ENCODE results near the gene PRKCH.

Gene PRKCH

DNA sequence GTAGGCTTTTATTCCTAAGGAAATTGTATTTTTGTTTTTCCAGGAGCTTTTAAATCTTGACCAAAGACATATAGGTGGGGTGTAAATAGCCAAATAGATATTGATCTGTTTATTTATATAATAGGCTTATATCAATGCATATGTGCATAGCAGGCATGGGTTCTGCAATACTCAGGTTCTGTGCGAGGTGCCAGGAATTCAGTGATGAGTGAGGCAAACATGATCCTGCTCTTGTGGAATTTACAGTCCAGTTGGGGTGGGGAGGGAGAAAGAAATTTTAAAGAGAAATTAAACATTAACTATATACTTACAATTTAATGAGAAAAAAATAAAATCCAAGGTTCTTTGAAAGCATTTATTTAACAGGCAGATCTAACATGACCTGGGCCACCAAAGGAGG lies 213.7 kb downstream of the PRKCH start:
- Histone ChIP-seq H3K4me2 (ENCODE audit: insufficient read depth, low read length) (no peak overlapping the region), H3K4me3 (ENCODE audit: low read depth in 1 of 2, low read length in 2 of 2) (no peak overlapping the region), H3K27ac (ENCODE audit: low read length) (no peak overlapping the region), H3K9me3 (ENCODE audit: insufficient read depth, low read length, severe bottlenecking) (no peaks in the 10 kb centered on the region), H3K9ac (ENCODE audit: low read depth, low read length) (no peak overlapping the region), H2AFZ (ENCODE audit: low read depth, low read length) (no peak overlapping the region), H3K79me2 (ENCODE audit: insufficient read depth, low read length) (no peaks in the 10 kb centered on the region), H4K20me1 (ENCODE audit: insufficient read depth, low read length) (peaks cover 3% of the 10 kb centered on the region), H3K4me1 (ENCODE audit: insufficient read depth, low read length) (no peaks in the 10 kb centered on the region), H3K36me3 (ENCODE audit: insufficient read depth, low read length) (peaks cover 98% of the 10 kb centered on the region), H3K27me3 (ENCODE audit: insufficient read depth, low read length, poor library complexity) (no peaks in the 10 kb centered on the region)
- no peak for ATAC-seq (ENCODE audit: insufficient read depth, low read depth)
- no peak for TF ChIP-seq EZH2 (IDR thresholded peaks at IDR 0.05; ENCODE audit: borderline replicate concordance, low read depth, low read length, severe bottlenecking)
- no peak for TF ChIP-seq CTCF (IDR thresholded peaks at IDR 0.05; ENCODE audit: borderline replicate concordance, extremely low read depth, low read length, poor library complexity, severe bottlenecking)
- DNase-seq: no peak

DNA sequence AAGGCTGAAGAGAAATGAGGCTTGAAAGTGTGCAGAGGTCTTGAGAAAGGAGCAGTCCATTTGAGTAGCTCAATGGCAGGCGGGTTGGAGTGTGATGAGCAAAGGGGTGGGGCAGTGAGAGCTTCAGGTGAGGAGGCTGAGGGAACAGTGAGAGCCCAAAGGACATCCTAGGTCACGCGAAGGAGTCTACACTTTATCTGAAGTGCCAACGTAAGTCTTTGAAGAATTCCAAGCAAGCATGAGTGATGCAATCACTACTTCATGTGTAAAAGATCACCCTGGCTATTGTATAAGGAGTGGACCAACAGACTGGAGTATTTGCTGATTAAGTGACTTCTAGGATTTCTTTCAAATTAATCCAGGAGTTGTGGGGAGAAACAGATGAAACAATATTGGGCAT lies 214.1 kb downstream of the PRKCH start:
- no peak overlapping the region for H3K9ac ChIP-seq (ENCODE audit: low read depth, low read length)
- no peak overlapping the region; the same call in 1 of the 2 replicates for H3K27ac ChIP-seq (ENCODE audit: low read length)
- ATAC-seq (ENCODE audit: insufficient read depth, low read depth) (no peak), DNase-seq (no peak)
- H4K20me1 ChIP-seq (ENCODE audit: insufficient read depth, low read length): peaks cover 3% of the 10 kb centered on the region
- no peaks in the 10 kb centered on the region for H3K4me1 ChIP-seq (ENCODE audit: insufficient read depth, low read length)
- no peak for TF ChIP-seq EZH2 (IDR thresholded peaks at IDR 0.05; ENCODE audit: borderline replicate concordance, low read depth, low read length, severe bottlenecking)
- TF ChIP-seq CTCF (IDR thresholded peaks at IDR 0.05; ENCODE audit: borderline replicate concordance, extremely low read depth, low read length, poor library complexity, severe bottlenecking): no peak
- H3K79me2 ChIP-seq (ENCODE audit: insufficient read depth, low read length): no peaks in the 10 kb centered on the region
- H3K27me3 ChIP-seq (ENCODE audit: insufficient read depth, low read length, poor library complexity): no peaks in the 10 kb centered on the region
- no peak overlapping the region for H2AFZ ChIP-seq (ENCODE audit: low read depth, low read length)
- no peaks in the 10 kb centered on the region for H3K9me3 ChIP-seq (ENCODE audit: insufficient read depth, low read length, severe bottlenecking)
- no peak overlapping the region for H3K4me3 ChIP-seq (ENCODE audit: low read depth in 1 of 2, low read length in 2 of 2)
- H3K36me3 ChIP-seq (ENCODE audit: insufficient read depth, low read length): peaks cover 98% of the 10 kb centered on the region
- H3K4me2 ChIP-seq (ENCODE audit: insufficient read depth, low read length): no peak overlapping the region

- Histone ChIP-seq H3K9ac (ENCODE audit: low read depth, low read length) (no peak overlapping the region), H3K27ac (ENCODE audit: low read length) (no peak overlapping the region), H2AFZ (ENCODE audit: low read depth, low read length) (no peak overlapping the region), H3K4me1 (ENCODE audit: insufficient read depth, low read length) (no peaks in the 10 kb centered on the region), H3K9me3 (ENCODE audit: insufficient read depth, low read length, severe bottlenecking) (no peaks in the 10 kb centered on the region), H3K27me3 (ENCODE audit: insufficient read depth, low read length, poor library complexity) (no peaks in the 10 kb centered on the region), H3K36me3 (ENCODE audit: insufficient read depth, low read length) (peaks cover 98% of the 10 kb centered on the region), H4K20me1 (ENCODE audit: insufficient read depth, low read length) (peaks cover 3% of the 10 kb centered on the region), H3K4me3 (ENCODE audit: low read depth in 1 of 2, low read length in 2 of 2) (no peak overlapping the region), H3K79me2 (ENCODE audit: insufficient read depth, low read length) (no peaks in the 10 kb centered on the region), H3K4me2 (ENCODE audit: insufficient read depth, low read length) (no peak overlapping the region)
- DNase-seq (no peak), ATAC-seq (ENCODE audit: insufficient read depth, low read depth) (no peak)
- TF ChIP-seq EZH2 (IDR thresholded peaks at IDR 0.05; ENCODE audit: borderline replicate concordance, low read depth, low read length, severe bottlenecking) (no peak), CTCF (IDR thresholded peaks at IDR 0.05; ENCODE audit: borderline replicate concordance, extremely low read depth, low read length, poor library complexity, severe bottlenecking) (no peak)
These were observed 215.5 kb downstream of the PRKCH start for GRCh38 chr14:61536661-61537562.
